Measurements from ENCODE around the gene PDZRN3. TPM values are rescaled to one million over a fixed set of nuclear protein-coding genes. Genes with fewer than 3 reads are reported as not detected.

PDZRN3 gene
- total RNA-seq, 1 donor from 2014 or later = 16.0 TPM

DNA sequence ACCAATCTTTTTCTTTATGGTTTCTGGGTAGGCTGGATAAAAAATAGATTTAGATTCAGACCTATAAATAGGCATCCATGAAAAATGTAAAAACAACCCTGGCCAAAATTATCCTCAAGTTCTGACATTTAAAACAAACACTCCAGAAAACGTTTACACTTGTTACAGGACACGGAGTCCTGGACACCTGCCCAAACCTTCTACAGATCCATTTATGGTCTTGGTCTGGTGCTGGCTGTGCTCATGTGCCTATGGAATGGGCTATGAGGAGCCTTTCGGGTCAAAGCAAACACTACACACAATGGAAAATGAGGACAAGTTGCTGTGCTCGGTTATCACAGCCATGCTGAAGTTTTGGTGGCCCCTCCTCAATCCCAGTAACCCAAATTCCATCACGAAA, 108.1 kb downstream of the PDZRN3 start:
- TF ChIP-seq CTCF (IDR thresholded peaks at IDR 0.05) = no peak
- no peak overlapping the region for H3K27ac ChIP-seq
- DNase-seq (peak; percentile 56), ATAC-seq (peak; percentile 81 to 84)
- no peaks in the 10 kb centered on the region for H3K27me3 ChIP-seq (ENCODE audit: low read depth)
- H3K4me3 ChIP-seq = no peak overlapping the region
- no peaks in the 10 kb centered on the region for H3K36me3 ChIP-seq
- no peaks in the 10 kb centered on the region for H3K9me3 ChIP-seq
- peaks cover 17% of the 10 kb centered on the region for H3K4me1 ChIP-seq
- intact Hi-C loops (cut with DNase I) = no loop called here

- intact Hi-C loops (cut with DNase I) = no loop called here
- H3K27ac ChIP-seq = no peak overlapping the region
- DNase-seq (no peak), ATAC-seq (no peak)
- no peaks in the 10 kb centered on the region for H3K27me3 ChIP-seq (ENCODE audit: low read depth)
- no peaks in the 10 kb centered on the region for H3K9me3 ChIP-seq
- no peak for TF ChIP-seq CTCF (IDR thresholded peaks at IDR 0.05)
- peaks cover 17% of the 10 kb centered on the region for H3K4me1 ChIP-seq
- H3K36me3 ChIP-seq = no peaks in the 10 kb centered on the region
- no peak overlapping the region for H3K4me3 ChIP-seq
These were observed 111.5 kb downstream of the PDZRN3 start for GRCh38 chr3:73513260-73513659.

- no peak for TF ChIP-seq CTCF (IDR thresholded peaks at IDR 0.05)
- Histone ChIP-seq H3K27me3 (ENCODE audit: low read depth) (no peaks in the 10 kb centered on the region), H3K9me3 (no peaks in the 10 kb centered on the region), H3K27ac (no peak overlapping the region), H3K4me1 (peaks cover 9% of the 10 kb centered on the region), H3K36me3 (no peaks in the 10 kb centered on the region), H3K4me3 (no peak overlapping the region)
- DNase-seq (no peak), ATAC-seq (no peak)
- intact Hi-C loops (cut with DNase I) = no loop called here
These were observed 112.9 kb downstream of the PDZRN3 start for GRCh38 chr3:73511571-73512525.

DNA sequence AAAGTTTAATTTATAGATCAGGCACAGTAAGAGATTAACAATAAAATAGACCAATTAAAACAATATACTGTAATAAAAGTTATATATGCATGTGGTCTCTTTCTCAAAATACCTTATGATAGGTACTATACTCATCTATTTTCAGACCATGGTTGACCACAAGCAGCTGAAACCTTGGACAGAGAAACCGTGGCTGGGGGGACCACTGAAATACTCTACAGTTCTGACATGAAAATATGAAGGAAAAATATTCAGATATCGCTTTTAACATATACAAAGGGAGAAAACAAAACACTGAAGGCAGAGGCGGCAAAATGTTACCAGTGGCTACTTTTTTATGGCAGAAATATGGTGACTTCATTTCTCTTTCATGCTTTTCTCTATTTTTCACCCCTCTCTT, 114.0 kb downstream of the PDZRN3 start:
- ATAC-seq (no peak), DNase-seq (no peak)
- Histone ChIP-seq H3K27me3 (ENCODE audit: low read depth) (no peaks in the 10 kb centered on the region), H3K27ac (no peak overlapping the region), H3K9me3 (no peaks in the 10 kb centered on the region), H3K4me3 (no peak overlapping the region), H3K4me1 (peaks cover 7% of the 10 kb centered on the region), H3K36me3 (no peaks in the 10 kb centered on the region)
- intact Hi-C loops (cut with DNase I) = no loop called here
- no peak for TF ChIP-seq CTCF (IDR thresholded peaks at IDR 0.05)

GRCh38 chr3:73510334-73510733, 114.4 kb downstream of the PDZRN3 start:
- H3K9me3 ChIP-seq = no peaks in the 10 kb centered on the region
- peaks cover 7% of the 10 kb centered on the region for H3K4me1 ChIP-seq
- no peak overlapping the region for H3K27ac ChIP-seq
- DNase-seq = no peak
- H3K27me3 ChIP-seq (ENCODE audit: low read depth) = no peaks in the 10 kb centered on the region
- no peak for ATAC-seq
- no peak overlapping the region for H3K4me3 ChIP-seq
- intact Hi-C loops (cut with DNase I) = no loop called here
- no peaks in the 10 kb centered on the region for H3K36me3 ChIP-seq
- TF ChIP-seq CTCF (IDR thresholded peaks at IDR 0.05) = no peak
